GM18951 (cell line): ENCODE data around the gene USHBP1.
A peak's percentile ranks its signal among the peaks of the same experiment; 100 is the strongest.

ENCODE experiments used
- POLR2A ChIP-seq: IDR thresholded peaks from 4 replicates; pipeline ENCODE4 v1.6.1; 2011; ENCODE audit warnings: mild to moderate bottlenecking; ENCODE audit not compliant: insufficient read length, insufficient read depth; ENCODE audit errors: extremely low read depth
- in situ Hi-C: fragments of 300-500 bp; cut with MboI; formaldehyde crosslinking; loops from one replicate; pipeline ENCODE4 v1.12.0; 2022; ENCODE audit warnings: low sequenced_read_pairs, mixed read lengths, inconsistent platforms; ENCODE audit not compliant: unreplicated experiment

The USHBP1 gene

GRCh38 chr19:17266589-17266974, 2.0 kb upstream of the USHBP1 start:
- TF ChIP-seq POLR2A = peak; percentile 38
- in situ Hi-C loops = no loop called here

GRCh38 chr19:17266026-17266425, 1.5 kb upstream of the USHBP1 start:
- in situ Hi-C loops = no loop called here
- TF ChIP-seq POLR2A = no peak

GRCh38 chr19:17263712-17264640, 569 bp downstream of the USHBP1 start:
- in situ Hi-C loops = no loop called here
- no peak for TF ChIP-seq POLR2A

- no peak for TF ChIP-seq POLR2A
- in situ Hi-C loops = no loop called here
Measured at GRCh38 chr19:17262557-17262956, 2.0 kb downstream of the USHBP1 start.

GRCh38 chr19:17260842-17261325, 3.7 kb downstream of the USHBP1 start:
- in situ Hi-C loops = no loop called here
- TF ChIP-seq POLR2A = no peak

GRCh38 chr19:17259934-17260333, 4.6 kb downstream of the USHBP1 start:
- TF ChIP-seq POLR2A = no peak
- in situ Hi-C loops = no loop called here

- no peak for TF ChIP-seq POLR2A
- in situ Hi-C loops = no loop called here
Measured at GRCh38 chr19:17259118-17259780, 5.3 kb downstream of the USHBP1 start.

- in situ Hi-C loops = no loop called here
- TF ChIP-seq POLR2A = no peak
Measured at GRCh38 chr19:17256130-17256529, 8.4 kb downstream of the USHBP1 start.

- no peak for TF ChIP-seq POLR2A
- in situ Hi-C loops = no loop called here
Measured at GRCh38 chr19:17255150-17255621, 9.4 kb downstream of the USHBP1 start.

- no peak for TF ChIP-seq POLR2A
- in situ Hi-C loops = no loop called here
Measured at GRCh38 chr19:17254636-17255035, 9.9 kb downstream of the USHBP1 start.

- in situ Hi-C loops = no loop called here
- no peak for TF ChIP-seq POLR2A
Measured at GRCh38 chr19:17249887-17250548, 14.5 kb downstream of the USHBP1 start.

GRCh38 chr19:17248011-17248776, 16.4 kb downstream of the USHBP1 start:
- in situ Hi-C loops = no loop called here
- no peak for TF ChIP-seq POLR2A
